NCI-H2196 (cell line): ENCODE data around the gene YIPF2.
"Not testable (repeated sequence)": the region's sequence is repeated elsewhere in the genome, so short reads cannot be mapped to it uniquely, and the experiment has no call there.

Experiments
- DNase-seq: peaks from one replicate; lab custom pipeline; 2025; ENCODE audit not compliant: unreplicated experiment; lab: John Stamatoyannopoulos, UW

YIPF2 gene

GRCh38 chr19:10877608-10878007 is 50.8 kb downstream of the YIPF2 start:
- not testable (repeated sequence) for DNase-seq

GRCh38 chr19:10876459-10877240 is 51.8 kb downstream of the YIPF2 start:
- DNase-seq: no peak

- DNase-seq: no peak
Measured at GRCh38 chr19:10874024-10874423, 54.4 kb downstream of the YIPF2 start.

GRCh38 chr19:10872546-10873107 is 55.8 kb downstream of the YIPF2 start:
- no peak for DNase-seq
